ENCODE measurements around the gene ALDOB.

Gene ALDOB

DNA sequence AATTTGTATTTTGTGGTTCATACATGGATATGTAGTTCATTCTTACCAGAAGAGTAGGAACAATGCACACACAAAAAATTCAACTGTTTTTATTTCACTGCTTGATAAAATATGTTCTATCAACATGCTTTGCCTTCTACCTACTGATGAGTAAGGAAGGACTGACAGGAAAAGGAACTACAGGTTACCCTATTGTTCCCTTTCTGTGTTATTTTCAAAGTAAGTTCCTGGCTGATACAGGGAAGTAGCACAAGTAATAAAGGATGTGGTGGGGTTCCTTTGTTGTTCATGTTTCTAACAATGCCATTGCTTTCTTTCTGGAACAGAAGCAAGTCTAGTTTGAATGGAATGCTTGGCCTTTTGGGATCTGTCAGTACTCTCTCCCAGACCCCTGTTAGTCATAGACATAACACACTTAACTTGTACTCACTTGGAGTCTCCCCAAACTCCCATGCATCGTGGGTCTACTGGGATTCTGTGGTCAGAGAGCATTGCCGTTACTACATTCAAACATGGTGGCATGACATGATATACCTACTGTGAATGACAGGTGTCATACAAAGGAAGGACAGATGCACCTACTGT lies 20.2 kb upstream of the ALDOB start:
- DNase-seq = no peak

DNA sequence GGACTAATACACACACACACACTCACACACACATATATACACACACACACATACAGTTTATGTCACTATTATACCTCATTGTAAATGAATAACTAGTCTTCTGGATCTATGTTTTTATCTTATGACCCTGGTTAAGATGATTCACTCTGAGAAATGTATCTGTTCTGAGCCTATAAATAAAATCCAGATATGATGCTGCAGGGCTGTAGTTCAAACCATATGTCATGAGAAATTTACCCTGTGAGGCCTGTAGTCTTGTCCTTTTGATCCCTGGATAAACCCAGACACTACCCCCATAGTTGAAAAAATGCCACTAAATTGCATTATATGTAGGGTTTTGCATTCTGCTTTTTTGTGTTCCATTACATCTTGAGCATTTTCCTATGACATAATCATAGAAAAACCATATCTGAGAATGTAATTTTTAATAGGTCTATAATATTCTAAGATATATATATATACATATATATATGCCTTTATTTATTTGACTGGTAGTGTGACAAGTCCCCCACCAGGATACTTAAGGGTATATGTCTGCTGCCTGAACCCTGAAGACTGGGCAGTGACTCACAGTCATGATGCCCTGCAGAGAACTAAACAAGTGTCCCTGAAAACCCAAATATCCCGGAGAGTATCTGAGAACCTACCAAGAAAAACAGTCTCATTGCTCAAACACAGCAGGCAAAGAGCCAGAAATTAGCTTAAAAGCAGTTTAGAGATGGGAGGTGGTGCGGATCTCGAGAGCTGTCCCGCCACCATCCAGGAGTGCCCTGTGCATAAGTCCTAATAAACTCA lies 18.4 kb upstream of the ALDOB start:
- no peak for DNase-seq

DNA sequence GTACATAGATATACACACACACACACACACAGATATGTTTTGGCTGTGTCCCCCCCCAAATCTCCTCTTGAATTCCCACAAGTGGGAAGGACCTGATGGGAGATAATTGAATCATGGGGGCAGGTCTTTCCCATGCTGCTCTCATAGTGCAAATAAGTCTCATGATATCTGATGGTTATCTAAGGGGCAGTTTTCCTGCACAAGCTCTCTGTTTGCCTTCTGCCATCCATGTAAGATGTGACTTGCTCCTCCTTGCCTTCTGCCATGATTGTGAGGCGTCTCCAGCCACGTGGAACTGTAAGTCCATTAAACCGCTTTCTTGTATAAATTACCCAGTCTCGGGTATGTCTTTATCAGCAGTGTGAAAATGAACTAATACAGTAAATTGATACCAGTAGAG lies 15.9 kb upstream of the ALDOB start:
- no peak for DNase-seq

DNA sequence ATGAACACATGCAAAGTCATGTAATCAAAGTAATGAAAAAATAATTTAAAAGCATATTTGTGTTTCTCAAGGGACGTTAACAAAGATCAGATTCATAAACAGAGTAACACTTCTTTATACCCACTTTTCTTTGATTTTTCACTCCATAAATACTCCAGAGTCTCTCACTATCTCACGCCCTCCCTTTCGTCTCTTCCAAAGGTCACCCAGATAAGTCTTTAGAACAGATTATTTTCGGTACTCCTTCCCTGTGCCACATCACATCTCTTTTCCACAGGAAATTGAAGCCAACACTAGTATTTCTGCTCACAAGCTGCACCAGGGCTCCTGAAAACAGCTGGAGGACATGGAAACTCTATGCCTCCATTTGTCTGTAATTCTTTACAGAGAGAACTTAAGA lies 15.4 kb upstream of the ALDOB start:
- no peak for DNase-seq

DNA sequence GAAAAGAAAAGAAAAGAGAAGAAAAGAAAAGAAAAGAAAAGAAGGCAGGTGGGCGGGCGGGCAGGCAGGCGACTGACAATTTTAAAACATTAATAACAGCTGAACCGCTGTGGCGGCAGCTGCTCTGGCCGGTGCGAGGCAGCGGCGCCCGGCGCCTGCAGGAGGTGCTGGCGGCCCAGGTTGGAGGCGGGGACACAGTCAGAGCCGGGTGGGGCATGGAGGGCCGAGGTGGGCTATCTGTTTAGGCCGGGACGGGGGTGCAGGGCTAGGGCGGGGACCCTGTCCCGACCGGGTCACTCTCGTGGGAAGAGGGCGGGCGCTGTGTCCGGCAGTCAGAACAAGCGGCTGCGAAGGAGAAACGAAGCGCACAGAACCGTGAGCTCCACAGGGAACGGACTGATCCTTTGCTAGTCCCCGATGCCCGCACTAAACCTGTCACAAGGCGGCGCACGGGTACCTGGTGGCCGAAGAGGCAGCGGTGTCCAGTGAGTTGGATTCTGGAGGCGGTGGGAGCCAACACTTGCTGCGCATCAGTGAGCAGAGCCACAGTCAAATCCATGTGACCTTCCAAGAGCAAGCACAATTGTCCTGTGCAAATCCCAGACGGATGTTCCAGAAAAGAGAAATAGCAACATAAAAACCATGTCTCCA lies 13.6 kb upstream of the ALDOB start:
- DNase-seq = peak; percentile 10 to 19 (median 17)

DNA sequence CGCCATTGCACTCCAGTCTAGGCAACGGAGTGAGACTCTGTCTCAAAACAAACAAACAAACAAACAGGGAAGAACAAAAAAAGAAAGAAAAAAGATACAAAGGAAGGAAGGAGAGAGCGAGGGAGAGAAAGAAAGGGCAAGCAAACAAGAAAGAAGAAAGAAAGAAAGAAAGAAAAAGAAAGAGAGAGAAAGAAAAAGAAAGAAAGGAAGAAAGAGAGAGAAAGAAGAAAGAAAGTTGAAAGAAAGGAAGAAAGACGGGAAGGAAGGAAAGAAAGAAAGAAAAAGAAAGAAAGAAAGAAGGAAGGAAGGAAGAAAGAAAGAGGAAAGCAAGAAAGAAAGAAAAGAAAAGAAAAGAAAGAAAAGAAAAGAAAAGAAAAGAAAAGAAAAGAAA lies 13.1 kb upstream of the ALDOB start:
- no peak for DNase-seq

DNA sequence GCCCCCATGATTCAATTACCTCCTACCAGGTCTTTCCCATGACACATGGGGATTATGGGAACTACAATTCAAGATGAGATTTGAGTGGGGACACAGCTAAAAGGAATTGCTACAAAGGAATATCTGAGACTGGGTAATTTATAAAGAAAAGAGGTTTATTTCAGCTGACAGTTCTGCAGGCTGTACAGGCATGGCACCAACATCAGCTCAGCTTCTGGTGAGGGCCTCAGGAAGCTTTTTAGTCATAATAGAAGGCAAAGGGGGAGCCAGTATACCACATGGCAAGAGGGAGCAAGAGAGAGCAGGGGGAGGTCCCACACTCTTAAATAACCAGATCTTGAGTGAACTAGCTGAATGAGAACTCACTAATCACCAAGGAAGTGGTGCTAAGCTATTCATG lies 11.2 kb upstream of the ALDOB start:
- no peak for DNase-seq

DNA sequence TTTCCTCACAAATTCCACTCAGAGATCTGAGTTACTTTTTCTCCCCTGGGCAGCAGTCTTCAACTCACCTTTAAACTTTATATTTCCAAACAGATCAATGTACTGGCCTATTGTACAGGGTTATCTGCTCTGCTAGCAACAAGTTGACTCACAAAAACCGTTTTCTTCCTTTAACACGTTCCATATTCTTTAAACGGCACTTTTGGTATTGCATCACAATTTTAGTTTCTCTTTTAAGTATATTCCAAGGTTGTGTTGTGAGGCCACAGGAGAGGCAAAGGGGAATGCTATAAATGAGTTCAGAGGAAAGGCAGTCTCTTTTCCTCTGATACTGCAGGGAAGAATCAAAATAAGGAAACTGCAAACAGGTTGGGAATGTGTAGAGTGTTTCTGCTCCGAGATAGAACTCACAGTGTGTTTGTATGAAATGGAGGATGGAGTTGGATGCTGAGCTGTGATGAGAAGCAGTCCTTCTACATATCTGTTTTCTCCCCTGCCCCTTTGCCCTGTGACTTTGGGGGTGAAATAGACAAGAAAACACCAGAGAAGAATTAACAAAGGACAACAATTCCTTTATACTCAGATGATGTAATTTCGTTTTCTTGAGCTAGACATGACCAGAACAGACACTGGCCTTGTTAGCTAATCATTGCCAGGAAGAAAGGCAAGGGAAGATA lies 9.9 kb upstream of the ALDOB start:
- DNase-seq = no peak

DNA sequence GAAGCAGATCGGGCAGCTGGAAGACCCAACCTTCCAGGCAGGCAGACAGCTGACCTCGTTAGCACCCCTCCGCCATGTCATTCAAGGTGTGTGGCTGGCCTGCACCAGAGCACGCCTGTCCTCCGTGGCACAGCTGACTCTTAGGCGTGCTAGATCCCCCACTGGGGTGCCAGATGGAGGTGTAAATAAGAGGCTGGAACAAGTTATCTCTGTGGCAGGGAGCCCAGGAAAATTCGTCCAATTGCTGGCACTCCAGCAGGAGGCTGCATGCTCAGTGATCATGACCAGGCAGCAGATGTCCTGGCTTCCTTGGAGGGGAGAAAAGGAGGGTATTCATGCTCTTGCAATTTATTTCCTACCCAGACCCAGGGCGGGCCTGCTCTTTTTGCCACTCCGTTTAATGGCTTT lies 7.8 kb upstream of the ALDOB start:
- no peak for DNase-seq

DNA sequence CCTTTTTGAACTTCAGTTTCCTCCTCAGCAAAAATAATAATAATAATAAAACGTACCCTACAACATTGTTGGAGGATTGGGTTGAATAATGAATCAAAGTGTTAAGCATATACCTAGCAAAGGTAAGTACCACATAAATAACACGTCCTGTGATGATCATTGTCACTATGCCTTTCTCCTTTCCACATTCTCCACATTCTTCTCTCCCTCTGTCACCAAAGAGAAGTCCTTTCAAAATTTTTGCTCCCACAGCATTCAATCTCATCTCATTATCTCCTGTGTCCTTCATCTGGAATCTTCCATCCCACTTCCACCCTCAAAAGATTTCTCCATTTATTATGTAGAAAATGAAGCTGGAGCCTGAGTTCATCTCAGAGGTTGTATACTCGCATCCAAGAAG lies 7.2 kb upstream of the ALDOB start:
- no peak for DNase-seq

DNA sequence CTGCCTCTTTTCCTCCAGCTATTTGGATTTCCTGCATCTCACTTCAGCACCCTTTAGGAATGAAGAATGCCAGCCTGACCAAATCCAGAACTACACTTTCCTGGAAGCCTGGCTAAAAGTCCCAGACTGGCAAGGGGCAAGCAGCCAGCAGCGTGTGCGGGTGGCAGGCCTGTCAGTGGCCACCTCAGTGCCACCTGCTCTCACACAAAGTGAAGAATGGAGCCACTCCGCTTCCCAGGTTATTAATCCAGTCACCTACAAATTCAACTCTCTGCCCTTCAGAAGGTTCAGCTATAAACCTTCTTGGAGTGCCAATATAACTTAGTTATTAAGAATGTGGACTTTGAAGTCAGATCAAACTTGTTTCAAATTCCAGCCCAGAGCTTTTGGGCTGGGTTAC lies 6.7 kb upstream of the ALDOB start:
- DNase-seq = no peak

DNA sequence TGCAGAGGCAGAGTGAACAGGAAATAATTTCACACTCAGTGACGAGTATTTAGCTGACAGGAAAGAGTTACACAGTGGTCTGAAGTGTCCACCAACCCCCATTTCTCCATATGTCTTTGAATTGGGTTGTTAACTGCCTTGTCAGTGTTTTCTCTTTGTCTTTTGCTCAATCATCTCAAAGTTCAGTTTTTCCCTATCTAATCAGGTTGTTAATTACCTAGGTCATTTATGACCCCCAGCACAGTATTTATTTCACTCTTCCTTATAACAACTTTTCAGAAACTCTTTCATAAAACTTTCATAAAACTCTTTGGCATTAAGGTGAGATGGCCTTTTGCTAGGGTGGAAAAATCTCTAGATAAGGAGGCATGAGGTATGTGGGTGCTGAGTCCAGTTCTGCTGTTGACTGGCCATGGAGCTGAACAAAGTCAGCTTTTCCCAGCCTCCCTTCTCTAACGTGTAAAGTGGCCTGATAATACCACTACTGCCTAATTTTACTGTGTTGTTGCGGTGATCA lies 5.2 kb upstream of the ALDOB start:
- no peak for DNase-seq

DNA sequence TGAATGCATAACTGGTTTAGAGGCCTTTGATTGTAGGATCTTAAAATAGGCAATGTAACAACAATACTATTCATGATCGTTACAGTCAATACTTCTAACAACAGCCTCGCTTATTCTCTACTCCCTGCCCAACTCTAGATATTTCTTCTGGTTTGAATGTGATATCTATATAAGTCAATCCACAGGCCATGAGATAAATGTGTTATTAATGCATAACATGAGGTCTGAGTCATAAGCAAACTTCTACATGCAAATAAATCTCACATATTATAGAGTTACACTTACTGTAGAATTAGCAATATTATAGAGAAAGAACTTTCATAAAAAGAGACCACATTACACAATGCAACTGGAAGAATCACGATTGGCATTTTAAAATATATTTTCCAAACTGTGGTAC lies 2.9 kb upstream of the ALDOB start:
- DNase-seq = no peak

DNA sequence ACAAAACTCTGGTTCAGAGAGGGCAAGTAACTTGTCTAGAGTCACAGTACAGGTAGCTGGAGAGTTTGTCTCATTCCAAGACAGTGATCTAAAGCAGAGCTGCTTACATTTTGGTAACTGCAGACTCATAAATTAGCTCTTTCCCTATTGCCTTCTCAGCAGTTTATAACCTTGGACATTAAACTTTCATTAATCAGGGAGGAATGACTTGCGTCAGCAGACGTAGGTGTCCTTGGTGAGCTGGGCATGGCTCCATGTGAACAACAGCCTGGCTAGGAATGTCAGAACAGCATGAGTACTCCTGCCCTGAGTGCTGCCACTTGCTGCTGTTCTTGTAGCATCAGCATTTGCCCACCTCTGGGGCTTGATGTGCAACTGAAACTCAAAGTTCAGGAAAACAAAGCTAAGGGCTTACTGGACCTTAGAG lies 2.2 kb upstream of the ALDOB start:
- DNase-seq = no peak

DNA sequence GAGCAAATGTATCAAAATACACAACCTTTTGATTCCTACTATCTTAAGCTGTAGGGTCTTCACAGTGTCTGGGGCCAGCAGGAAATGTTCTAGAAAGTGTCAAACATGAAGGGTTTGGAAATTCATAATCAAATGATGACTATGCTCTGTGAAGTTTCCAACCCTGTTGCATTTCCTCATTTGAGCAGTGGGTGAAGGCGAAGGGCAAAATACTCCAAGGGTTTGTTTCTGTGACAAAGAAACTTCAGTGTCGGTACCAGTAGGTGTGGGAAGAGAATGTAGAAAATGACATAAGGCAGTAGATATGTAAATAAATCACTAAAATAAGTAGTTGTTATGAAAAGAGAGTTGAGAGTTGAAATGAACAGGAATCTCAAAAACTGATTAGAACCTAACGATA lies 576 bp downstream of the ALDOB start:
- no peak for DNase-seq

DNA sequence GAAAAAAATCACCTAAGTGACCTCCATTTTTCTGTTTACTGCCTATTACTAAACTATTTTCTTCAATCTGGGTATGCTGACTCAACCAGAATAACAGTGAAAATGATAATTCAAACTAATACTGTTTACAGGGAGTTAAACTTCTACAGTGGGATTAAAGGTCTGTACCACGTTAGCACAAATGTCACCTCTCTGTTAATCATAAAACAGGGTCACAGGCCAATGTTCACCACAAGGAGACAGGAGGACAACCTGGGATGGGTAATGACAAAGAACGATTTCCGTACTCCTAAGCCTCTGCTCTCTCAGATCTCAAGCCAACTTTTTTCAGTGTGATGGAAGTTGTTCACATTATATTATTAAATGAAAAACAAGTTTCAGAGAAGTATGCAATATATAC lies 2.3 kb downstream of the ALDOB start:
- DNase-seq = no peak

DNA sequence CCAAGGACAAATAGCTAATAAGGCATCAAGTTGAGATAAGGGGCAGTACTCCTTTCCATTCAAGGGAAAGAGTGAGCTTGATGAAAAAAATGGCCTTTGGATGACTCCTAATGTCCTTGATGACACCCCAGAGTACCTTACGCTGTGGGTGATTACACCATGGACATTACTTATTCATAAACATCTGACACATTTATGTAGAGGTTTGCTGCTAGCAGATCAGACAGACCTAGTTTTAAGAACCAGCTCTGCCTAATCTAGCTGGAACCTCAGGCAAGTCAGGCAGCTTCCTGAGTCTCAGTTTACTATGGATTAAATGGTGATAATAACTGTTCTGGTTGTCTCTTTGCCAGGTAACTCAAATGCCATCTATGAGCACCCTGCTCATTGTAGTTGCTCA lies 2.8 kb downstream of the ALDOB start:
- DNase-seq = no peak

DNA sequence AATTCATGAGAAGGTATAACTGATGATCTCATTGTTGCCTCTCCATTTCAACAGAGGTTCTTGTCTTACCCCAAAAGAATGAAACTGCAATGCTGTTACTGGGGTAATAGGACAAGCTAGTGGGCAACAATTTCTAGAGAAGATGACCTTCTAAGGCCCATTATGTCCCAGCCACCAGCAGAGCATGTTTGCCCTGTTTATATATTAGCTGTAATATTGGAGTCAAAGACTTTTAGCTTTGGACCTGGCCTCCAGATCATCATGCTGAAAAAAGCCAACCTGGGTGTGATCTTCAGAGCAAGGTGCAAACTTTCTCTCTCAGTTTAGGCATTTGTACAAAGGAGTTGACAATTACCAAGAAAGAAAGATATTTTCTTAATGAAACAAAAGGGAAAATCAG lies 3.4 kb downstream of the ALDOB start:
- DNase-seq = no peak

DNA sequence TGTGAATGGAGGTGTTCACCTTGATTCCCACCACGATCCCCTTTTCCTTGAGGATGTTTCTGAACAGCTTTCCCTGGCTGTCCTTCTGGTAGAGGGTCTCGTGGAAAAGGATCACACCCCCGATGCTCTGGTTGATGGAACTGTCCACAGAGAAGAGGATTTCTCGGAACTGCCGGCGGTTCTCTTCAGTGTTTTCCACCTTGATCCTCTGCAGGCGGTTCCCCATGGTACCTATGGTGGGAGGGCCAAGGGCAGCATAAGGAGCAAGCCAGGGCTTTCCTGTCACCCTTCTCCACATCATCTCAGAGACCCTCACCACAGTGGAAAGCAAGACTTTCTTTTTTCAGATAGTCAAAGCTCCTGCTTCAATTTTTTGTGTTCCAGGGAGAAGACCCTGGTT lies 5.8 kb downstream of the ALDOB start:
- DNase-seq = no peak

DNA sequence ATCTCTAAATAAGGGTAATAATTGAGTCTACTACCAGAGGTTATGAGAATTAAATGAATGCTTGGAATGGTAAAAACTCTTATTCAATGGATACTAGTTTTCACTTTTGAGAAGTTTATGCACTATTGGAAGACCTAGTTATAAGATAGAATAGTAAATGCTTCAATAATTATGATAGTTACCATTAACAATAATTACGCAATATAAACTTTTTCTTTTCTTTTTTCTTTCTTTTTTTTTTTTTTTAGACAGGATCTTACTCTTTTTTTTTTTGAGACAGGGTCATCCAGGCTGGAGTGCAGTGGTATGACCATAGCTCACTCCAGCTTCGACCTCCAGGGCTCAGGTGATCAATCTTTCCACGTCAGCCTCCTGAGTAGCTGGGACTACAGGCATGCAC lies 6.7 kb downstream of the ALDOB start:
- DNase-seq = no peak

DNA sequence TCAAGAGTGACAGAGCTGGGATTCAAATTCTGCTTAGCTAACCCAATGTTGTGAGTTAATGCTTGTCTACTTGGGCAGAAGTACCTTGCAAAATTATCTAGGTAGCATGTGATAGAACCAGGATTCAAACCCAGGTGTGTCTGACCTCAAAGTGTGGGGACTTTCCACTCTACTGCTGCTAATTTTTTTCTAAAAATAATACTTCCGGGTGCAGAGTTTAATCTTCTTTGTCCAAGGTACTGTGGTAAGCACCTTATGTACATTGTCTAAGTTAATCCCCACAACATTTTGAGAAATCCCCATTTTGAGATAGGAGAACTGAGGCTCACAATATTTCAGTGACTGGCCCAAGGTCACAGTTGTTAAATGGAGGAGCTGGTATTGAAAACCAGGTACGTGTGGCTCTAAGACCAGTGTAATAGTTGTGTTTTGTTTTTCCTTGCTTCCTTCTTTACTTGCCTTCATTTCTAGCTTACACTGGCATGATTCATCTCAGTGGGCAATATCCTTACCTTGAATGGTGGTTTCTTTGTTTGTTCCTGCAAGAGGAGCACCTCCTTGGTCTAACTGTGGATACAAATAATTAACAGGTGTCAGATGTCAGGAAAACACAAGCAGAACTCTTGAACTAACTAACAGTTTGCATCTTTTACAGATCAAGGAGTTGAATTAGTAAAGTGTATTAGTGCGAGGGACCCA lies 7.5 kb downstream of the ALDOB start:
- DNase-seq = no peak

DNA sequence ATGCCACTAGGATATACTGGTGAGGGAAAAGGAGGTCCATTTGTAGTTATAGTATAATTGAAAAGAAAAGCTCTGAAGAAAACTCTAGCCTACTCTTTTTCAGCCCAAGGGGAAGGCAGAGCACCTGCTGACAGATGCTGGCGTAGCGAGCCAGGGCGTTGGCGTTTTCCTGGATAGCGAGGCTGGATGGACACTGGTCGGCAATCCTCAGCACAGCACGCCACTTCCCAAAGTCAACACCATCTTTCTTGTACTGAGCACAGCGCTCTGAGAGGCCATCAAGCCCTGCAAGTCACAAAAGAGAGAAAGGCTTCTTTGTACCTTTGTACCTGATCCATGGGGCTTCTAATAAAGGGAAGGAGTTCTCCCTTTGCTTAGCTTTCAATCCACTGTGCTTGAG lies 8.2 kb downstream of the ALDOB start:
- DNase-seq = no peak

DNA sequence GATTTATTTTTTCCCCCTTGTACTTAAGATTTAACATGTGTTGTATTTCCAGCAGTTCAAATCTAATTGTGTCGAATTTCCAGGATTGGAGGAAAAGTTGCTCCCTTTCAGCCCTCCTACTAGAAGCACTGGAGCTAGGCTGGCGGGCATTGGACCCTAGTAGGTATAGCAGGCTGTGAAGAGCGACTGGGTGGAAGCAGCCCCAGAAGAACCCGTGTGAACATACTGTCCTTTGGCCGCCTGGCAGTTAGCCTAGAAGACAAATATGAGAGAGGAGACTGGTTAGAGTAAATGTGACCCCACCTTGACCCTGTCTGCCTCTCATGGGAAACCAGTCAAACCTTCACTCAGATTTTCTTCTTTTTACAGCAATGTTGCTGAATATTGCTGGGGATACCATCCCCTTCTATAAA lies 13.9 kb downstream of the ALDOB start:
- DNase-seq = no peak
